ENCODE measurements around the gene TOMM22.

The TOMM22 gene

DNA sequence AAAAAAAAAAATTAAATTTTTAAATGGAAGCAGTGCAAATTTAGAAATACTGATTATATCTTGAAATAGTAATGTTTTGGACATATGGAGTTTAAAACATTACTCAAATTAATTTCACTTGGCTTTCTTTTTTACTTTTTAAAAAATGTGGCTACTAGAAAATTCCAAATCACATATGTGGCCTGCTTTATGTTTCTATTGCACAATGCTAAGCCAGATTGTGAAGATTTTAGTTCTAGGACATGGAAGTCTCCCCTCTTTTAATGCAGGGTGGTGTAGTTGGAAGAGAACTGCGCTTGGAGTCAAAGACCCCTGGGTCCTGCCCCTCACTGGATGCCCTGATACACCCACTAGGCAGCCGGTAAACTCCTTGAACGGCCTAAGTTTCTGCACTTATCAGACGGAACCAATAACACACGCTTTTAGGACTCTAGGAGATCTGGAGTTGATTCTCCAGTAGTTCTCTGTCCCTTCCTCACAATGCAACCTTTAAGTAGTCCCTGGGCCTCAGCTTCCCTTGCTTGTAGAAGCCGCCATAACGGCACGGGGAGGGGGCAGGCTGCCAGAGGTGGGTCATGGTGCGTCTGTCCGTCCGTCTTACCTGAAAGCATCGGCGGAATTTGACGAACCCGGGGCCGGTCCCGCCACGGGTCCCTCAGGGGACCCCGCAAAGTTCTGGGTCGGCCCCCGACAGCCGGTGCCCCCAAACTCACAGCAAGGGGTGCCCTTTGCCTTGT lies 26.1 kb upstream of the TOMM22 start:
- peak overlapping the region; percentile 91 for H3K4me3 ChIP-seq (ENCODE audit: low read length)
- H3K36me3 ChIP-seq (ENCODE audit: insufficient read depth, low read length), result no peaks in the 10 kb centered on the region
- peak overlapping the region; percentile 99 for H3K9ac ChIP-seq (ENCODE audit: low read depth, low read length)
- no peaks in the 10 kb centered on the region for H3K27me3 ChIP-seq (ENCODE audit: insufficient read depth, low read length)
- WGBS, result 5% methylated on average over 22 of the region's 22 CpGs
- no peaks in the 10 kb centered on the region for H3K9me3 ChIP-seq (ENCODE audit: insufficient read depth, low read depth, low read length)
- peaks cover 8% of the 10 kb centered on the region for H3K4me1 ChIP-seq (ENCODE audit: insufficient read depth, low read length)
- peak overlapping the region; percentile 100 for H3K27ac ChIP-seq (ENCODE audit: low read depth, low read length)

DNA sequence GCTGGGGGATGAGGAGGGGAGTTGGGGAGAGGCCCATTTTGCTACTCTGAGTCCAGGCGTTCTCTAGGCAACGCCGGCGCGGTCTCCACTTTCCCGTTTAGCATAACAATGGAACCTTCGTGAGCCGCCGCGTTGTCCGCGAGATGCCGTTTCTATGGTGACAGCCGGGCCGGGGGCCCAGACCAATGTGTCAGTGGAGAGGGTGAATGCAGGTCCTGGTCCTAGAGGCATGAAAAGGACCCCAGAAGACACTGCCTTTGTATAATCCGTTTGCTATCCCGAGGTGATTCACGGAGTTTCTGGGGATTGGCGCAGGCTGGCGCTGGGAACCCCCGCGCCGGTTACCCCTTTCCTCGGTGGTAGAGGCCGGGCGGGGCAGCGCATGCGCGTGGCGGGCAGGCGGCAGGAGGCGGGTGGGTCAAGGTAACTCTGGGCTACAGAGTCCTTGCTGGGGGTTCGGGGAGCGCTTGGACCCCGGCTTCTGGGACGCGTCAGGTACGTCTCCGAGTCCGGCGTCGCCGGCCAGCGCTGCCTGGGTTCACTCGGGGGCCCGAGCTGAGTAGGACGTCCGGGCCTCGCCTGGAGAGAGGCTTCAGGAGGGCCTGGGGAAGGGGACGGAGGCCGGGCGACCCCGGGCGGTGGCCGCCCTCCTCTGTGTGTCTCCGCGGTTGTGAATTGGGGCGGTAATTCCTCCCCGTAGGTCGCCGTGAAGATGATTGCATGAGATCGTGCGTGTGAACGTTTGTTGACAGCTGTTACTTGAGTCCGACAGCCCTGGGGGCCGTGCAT lies 25.3 kb upstream of the TOMM22 start, which contains the start of the genes CBY1 and FAM227A:
Gene CBY1 (plus strand): TSS at position 383 of the 789 bp plus-strand sequence. CDS start 11,417 bp downstream, outside the sequence.
Gene FAM227A (minus strand): TSS at position 137 of the 789 bp plus-strand sequence. CDS start 6,224 bp downstream, outside the sequence.
- Histone ChIP-seq H3K27me3 (ENCODE audit: insufficient read depth, low read length) (no peaks in the 10 kb centered on the region), H3K9me3 (ENCODE audit: insufficient read depth, low read depth, low read length) (no peaks in the 10 kb centered on the region), H3K36me3 (ENCODE audit: insufficient read depth, low read length) (no peaks in the 10 kb centered on the region), H3K4me1 (ENCODE audit: insufficient read depth, low read length) (peaks cover 8% of the 10 kb centered on the region), H3K4me3 (ENCODE audit: low read length) (peak within 1 kb of the TSS; percentile 91), H3K27ac (ENCODE audit: low read depth, low read length) (peak within 1 kb of the TSS; percentile 100), H3K9ac (ENCODE audit: low read depth, low read length) (peak within 1 kb of the TSS; percentile 99)
- under 1% methylated on average over 66 of the region's 66 CpGs for WGBS

DNA sequence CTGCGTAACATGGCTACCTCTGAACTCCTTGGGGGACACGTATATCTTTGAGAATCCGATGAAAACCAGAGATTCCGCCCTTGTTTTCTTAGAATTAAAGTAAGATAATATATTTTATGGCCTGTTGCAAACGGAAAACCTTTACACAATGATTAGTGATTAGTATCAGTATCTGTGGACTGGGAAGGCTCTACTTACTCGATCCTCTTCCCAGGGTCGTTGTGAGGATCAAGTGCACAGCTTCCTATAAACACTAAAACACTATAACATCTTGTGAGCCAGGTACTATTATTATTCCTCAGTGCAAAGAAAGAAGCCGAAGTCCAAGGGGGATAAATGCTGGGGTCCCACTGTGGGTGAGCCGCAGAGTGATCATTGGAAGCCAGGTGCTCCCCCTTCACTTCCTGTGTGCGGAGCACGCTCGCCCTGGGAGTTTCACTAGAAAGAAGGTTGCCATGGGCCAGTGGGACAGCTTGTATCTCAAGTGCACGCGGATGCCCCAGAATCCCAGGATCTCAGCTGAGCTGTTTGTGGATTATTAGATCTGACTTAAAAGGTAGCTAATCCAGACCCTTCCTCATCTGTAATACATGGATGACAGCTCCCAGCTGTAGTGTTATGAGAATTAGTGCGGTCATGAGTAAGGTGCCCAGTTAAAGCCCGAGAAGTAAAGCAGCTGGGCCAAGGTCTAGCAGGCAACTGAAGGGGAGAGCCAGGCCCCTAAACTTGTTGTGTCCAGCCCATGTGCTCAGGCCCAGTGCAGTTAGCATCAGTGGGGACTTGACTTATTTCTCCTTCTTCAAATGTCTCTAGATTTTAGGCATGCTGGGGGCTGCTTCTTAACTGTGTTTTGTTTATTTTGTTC lies 24.5 kb upstream of the TOMM22 start:
- peak overlapping the region; percentile 99 for H3K9ac ChIP-seq (ENCODE audit: low read depth, low read length)
- H3K27me3 ChIP-seq (ENCODE audit: insufficient read depth, low read length), result no peaks in the 10 kb centered on the region
- no peaks in the 10 kb centered on the region for H3K9me3 ChIP-seq (ENCODE audit: insufficient read depth, low read depth, low read length)
- H3K4me1 ChIP-seq (ENCODE audit: insufficient read depth, low read length), result peaks cover 8% of the 10 kb centered on the region
- H3K27ac ChIP-seq (ENCODE audit: low read depth, low read length), result peak overlapping the region; percentile 100; the same call in 1 of the 2 replicates
- H3K36me3 ChIP-seq (ENCODE audit: insufficient read depth, low read length), result no peaks in the 10 kb centered on the region
- whole genome bisulfite sequencing, result 19% methylated on average over 13 of the region's 16 CpGs
- peak overlapping the region; percentile 91 for H3K4me3 ChIP-seq (ENCODE audit: low read length)

DNA sequence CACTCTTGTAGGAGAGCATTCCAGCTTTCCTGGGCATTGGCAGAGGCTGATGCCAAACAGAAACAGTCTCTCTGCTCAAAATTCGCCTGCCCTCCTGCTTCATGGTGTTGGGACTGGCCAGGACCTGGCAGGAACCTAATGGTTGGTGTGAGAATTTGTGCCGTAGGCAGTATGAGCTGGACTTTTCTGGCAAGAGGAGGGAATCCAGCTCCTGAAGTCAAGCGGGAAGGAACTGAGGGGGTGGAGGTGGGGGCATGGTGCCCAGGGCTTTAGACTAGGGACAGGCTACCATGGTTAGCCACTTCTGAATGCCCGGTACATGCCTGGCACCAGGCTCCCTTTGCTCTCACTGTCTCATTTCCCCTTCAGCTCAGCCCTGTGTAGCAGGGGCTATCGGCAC lies 6.9 kb upstream of the TOMM22 start:
- Histone ChIP-seq H3K27me3 (ENCODE audit: insufficient read depth, low read length) (no peaks in the 10 kb centered on the region), H3K4me3 (ENCODE audit: low read length) (no peak overlapping the region), H3K36me3 (ENCODE audit: insufficient read depth, low read length) (peaks cover 26% of the 10 kb centered on the region), H3K9me3 (ENCODE audit: insufficient read depth, low read depth, low read length) (no peaks in the 10 kb centered on the region), H3K9ac (ENCODE audit: low read depth, low read length) (no peak overlapping the region), H3K27ac (ENCODE audit: low read depth, low read length) (no peak overlapping the region), H3K4me1 (ENCODE audit: insufficient read depth, low read length) (no peaks in the 10 kb centered on the region)
- 96% methylated on average over 5 of the region's 5 CpGs for WGBS

DNA sequence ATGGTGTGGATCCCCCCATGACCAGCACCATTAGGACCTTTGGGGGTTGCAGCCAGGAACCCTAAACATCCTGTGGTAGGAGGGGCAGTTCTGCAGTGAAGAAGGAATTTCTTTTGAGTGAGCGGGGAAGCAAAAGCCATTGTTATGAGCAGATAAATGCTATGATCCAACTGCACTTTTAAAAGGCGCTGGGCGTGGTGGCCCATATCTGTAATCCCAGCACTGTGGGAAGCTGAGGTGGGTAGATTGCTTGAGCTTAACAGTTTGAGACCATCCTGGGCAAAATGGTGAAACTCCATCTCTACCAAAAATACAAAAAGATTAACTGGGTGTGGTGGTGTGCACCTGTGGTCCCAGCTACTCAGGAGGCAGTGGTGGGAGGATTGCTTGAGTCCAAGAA lies 5.9 kb upstream of the TOMM22 start:
- no peak overlapping the region for H3K9ac ChIP-seq (ENCODE audit: low read depth, low read length)
- peaks cover 23% of the 10 kb centered on the region for H3K36me3 ChIP-seq (ENCODE audit: insufficient read depth, low read length)
- no peaks in the 10 kb centered on the region for H3K9me3 ChIP-seq (ENCODE audit: insufficient read depth, low read depth, low read length)
- H3K27me3 ChIP-seq (ENCODE audit: insufficient read depth, low read length), result no peaks in the 10 kb centered on the region
- H3K27ac ChIP-seq (ENCODE audit: low read depth, low read length), result no peak overlapping the region
- WGBS, result 91% methylated on average over 3 of the region's 3 CpGs
- H3K4me3 ChIP-seq (ENCODE audit: low read length), result no peak overlapping the region
- H3K4me1 ChIP-seq (ENCODE audit: insufficient read depth, low read length), result no peaks in the 10 kb centered on the region

DNA sequence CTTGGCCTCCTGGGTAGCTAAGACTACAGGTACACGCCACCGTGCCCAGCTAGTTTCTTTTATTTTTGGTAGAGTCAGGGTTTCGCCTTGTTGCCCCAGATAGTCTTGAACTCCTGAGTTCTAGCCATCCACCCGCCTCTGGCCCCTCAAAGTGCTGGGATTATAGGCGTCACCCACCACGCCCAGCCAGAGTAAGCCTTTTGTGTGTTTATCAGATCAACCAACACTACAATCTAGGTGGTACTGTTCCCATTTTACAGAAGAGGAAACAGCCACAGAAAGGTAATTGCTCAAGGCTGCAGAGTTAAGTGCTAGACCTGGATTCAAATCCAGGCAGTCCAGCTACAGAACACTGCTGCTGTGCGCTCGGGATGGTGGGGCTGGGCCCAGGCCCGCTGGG lies 3.1 kb downstream of the TOMM22 start:
- H3K4me3 ChIP-seq (ENCODE audit: low read length), result no peak overlapping the region
- H3K27me3 ChIP-seq (ENCODE audit: insufficient read depth, low read length), result no peaks in the 10 kb centered on the region
- 93% methylated on average over 9 of the region's 9 CpGs for WGBS
- H3K9me3 ChIP-seq (ENCODE audit: insufficient read depth, low read depth, low read length), result peaks cover 7% of the 10 kb centered on the region; the same call in 1 of the 2 replicates
- peaks cover 68% of the 10 kb centered on the region for H3K36me3 ChIP-seq (ENCODE audit: insufficient read depth, low read length)
- H3K9ac ChIP-seq (ENCODE audit: low read depth, low read length), result no peak overlapping the region
- H3K4me1 ChIP-seq (ENCODE audit: insufficient read depth, low read length), result 0 out of 2 replicates have a peak, but pooled peaks cover 3% of the 10 kb centered on the region
- H3K27ac ChIP-seq (ENCODE audit: low read depth, low read length), result no peak overlapping the region

DNA sequence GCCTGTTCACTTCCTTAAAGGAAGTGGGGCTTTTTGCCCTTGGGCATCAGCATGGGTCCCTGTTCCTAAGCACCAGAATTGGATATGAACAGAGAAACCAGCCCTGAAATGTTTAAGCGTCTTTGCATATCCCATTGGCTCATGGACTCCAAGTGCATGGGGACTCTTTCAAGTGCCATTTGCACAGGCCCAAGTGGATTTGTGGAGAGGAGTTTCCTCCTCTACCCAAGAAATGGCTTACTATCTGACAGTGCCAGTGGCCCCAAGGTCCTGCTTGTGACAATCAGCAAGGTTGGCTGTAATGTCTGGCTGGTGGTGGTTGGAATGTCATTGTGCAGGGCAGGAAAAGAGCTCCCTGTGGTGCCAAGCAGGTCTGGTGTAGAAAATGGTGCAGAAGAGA lies 4.0 kb downstream of the TOMM22 start:
- H3K9me3 ChIP-seq (ENCODE audit: insufficient read depth, low read depth, low read length), result peaks cover 7% of the 10 kb centered on the region; the same call in 1 of the 2 replicates
- no peak overlapping the region for H3K27ac ChIP-seq (ENCODE audit: low read depth, low read length)
- peaks cover 71% of the 10 kb centered on the region for H3K36me3 ChIP-seq (ENCODE audit: insufficient read depth, low read length)
- 0 out of 2 replicates have a peak, but pooled peaks cover 3% of the 10 kb centered on the region for H3K4me1 ChIP-seq (ENCODE audit: insufficient read depth, low read length)
- WGBS, result 89% methylated on average over 1 of the region's 1 CpG
- no peak overlapping the region for H3K4me3 ChIP-seq (ENCODE audit: low read length)
- H3K27me3 ChIP-seq (ENCODE audit: insufficient read depth, low read length), result no peaks in the 10 kb centered on the region
- H3K9ac ChIP-seq (ENCODE audit: low read depth, low read length), result no peak overlapping the region

DNA sequence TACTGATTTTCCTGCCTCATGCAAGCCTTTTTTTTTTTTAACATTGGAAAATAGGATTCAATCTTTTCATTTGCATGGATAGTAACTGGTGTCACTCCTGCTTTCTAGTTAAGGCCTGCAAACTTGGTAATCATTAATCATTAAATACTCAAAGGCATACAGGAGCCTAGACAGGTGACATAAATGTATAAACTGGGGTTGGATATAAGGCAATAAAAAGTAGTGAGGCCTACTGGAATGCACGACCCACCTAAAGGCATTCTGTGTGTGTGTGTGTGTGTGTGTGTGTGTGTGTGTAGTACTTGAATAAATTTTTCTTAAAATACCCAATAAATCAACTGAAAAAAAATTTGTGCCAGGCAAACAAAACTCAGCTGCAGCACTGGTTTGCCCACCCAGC lies 7.9 kb downstream of the TOMM22 start:
- no peak overlapping the region for H3K27ac ChIP-seq (ENCODE audit: low read depth, low read length)
- no peak overlapping the region for H3K4me3 ChIP-seq (ENCODE audit: low read length)
- H3K9me3 ChIP-seq (ENCODE audit: insufficient read depth, low read depth, low read length), result no peaks in the 10 kb centered on the region
- peaks cover 58% of the 10 kb centered on the region for H3K36me3 ChIP-seq (ENCODE audit: insufficient read depth, low read length)
- no peaks in the 10 kb centered on the region for H3K4me1 ChIP-seq (ENCODE audit: insufficient read depth, low read length)
- 93% methylated on average over 1 of the region's 1 CpG for WGBS
- H3K9ac ChIP-seq (ENCODE audit: low read depth, low read length), result no peak overlapping the region
- H3K27me3 ChIP-seq (ENCODE audit: insufficient read depth, low read length), result no peaks in the 10 kb centered on the region

DNA sequence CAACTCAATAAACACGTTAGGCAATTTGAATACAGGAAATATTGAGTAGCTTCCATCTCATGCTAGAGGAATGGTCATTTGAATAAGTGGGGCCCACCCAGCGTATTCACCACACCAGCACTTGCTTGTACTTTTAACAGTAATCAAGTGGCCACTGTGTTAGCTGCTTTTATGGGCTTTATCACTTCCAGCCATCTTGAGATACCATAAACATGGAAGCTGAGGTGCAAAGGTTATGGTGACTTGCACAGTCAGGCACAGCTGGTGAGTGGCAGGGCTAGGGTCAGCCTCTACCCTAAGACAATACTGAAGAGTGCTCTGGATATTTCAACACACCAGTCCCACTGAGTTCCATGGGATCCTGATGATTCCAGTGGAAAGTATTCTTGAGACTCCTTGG lies 12.3 kb downstream of the TOMM22 start:
- Histone ChIP-seq H3K9ac (ENCODE audit: low read depth, low read length) (no peak overlapping the region), H3K27ac (ENCODE audit: low read depth, low read length) (no peak overlapping the region), H3K9me3 (ENCODE audit: insufficient read depth, low read depth, low read length) (no peaks in the 10 kb centered on the region), H3K27me3 (ENCODE audit: insufficient read depth, low read length) (no peaks in the 10 kb centered on the region), H3K4me1 (ENCODE audit: insufficient read depth, low read length) (peaks cover 14% of the 10 kb centered on the region; the same call in 1 of the 2 replicates), H3K4me3 (ENCODE audit: low read length) (no peak overlapping the region), H3K36me3 (ENCODE audit: insufficient read depth, low read length) (peaks cover 34% of the 10 kb centered on the region)
- 95% methylated on average over 2 of the region's 2 CpGs for WGBS

DNA sequence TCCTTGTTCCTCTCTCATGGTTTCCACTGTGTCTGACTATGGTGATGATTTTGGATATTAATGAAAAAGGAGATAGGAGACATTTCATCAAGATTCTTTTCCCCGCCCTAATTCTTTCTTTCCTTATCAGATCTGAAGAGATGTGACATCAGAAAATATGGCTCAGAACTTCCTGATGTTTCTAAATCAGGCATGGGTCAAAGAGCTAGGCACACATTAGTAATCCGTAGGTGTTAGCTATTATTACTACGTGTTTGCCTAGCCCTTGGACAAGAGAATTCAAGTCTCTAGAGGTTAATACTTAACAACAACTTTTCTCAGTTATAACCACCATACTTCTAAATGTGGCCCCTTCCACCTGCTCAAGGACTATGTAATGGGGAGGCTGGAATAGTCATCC lies 13.2 kb downstream of the TOMM22 start:
- Histone ChIP-seq H3K9ac (ENCODE audit: low read depth, low read length) (no peak overlapping the region), H3K27ac (ENCODE audit: low read depth, low read length) (no peak overlapping the region), H3K4me3 (ENCODE audit: low read length) (no peak overlapping the region), H3K4me1 (ENCODE audit: insufficient read depth, low read length) (peaks cover 23% of the 10 kb centered on the region; the same call in 1 of the 2 replicates), H3K9me3 (ENCODE audit: insufficient read depth, low read depth, low read length) (no peaks in the 10 kb centered on the region), H3K36me3 (ENCODE audit: insufficient read depth, low read length) (peaks cover 29% of the 10 kb centered on the region), H3K27me3 (ENCODE audit: insufficient read depth, low read length) (no peaks in the 10 kb centered on the region)
- WGBS, result 96% methylated on average over 3 of the region's 3 CpGs

Measured in HUES64 (cell line).